Lower leg skin (tissue), 4 donors: ENCODE data around the gene JCAD. TPM values are rescaled to one million over a fixed set of nuclear protein-coding genes. Genes with fewer than 3 reads are reported as not detected.
A peak's percentile ranks its signal among the peaks of the same experiment; 100 is the strongest.

Experiments
- DNase-seq, 2 donors: peaks; one replicate each; pipeline ENCODE4 v3.0.0-alpha.2; 2019; ENCODE audit warnings: low spot score in 2 of 2
- H3K4me3 ChIP-seq: fragments of 200-600 bp; sonication (generic); 2 replicates; pipeline ENCODE4 v1.5.1; 2017; ENCODE audit warnings: mild to moderate bottlenecking, low read depth; ENCODE audit not compliant: poor library complexity, severe bottlenecking
- POLR2A ChIP-seq, 2 donors: fragments of 450-650 bp; IDR thresholded peaks; one replicate each; pipeline ENCODE4 v1.6.1; 2016 to 2017; ENCODE audit warnings: antibody characterized with exemption in 2 of 2, mild to moderate bottlenecking in 1 of 2, moderate library complexity in 1 of 2
- WGBS, 2 donors: methylation state at CpG; one replicate each; pipeline ENCODE4 v1.1.5; 2018; 5-methylcytosine and 5-hydroxymethylcytosine counted together
- intact Hi-C: fragments of 100-400 bp; cut with DNase I; formaldehyde crosslinking; loops from one replicate; pipeline ENCODE4 v1.15.0; 2023; ENCODE audit warnings: low total_unique reads
- total RNA-seq, 4 donors: library from RNA; depleted of rRNA; stranded (reverse); fragments of >200 nt; gene quantifications; one replicate each; pipeline ENCODE4 v1.1.0, GENCODE V29; 2016
- TF ChIP-seq, protein P1 (sequence below), 3 donors: fragments of 450-650 bp; IDR thresholded peaks; one replicate each; pipeline ENCODE4 v1.5.1; 2016; ENCODE audit warnings: antibody characterized with exemption in 3 of 3, mild to moderate bottlenecking in 3 of 3, moderate library complexity in 2 of 3

The JCAD gene
- total RNA-seq, 4 donors from 2014 or later: 3.8 to 14.7 (median 4.8) TPM

DNA sequence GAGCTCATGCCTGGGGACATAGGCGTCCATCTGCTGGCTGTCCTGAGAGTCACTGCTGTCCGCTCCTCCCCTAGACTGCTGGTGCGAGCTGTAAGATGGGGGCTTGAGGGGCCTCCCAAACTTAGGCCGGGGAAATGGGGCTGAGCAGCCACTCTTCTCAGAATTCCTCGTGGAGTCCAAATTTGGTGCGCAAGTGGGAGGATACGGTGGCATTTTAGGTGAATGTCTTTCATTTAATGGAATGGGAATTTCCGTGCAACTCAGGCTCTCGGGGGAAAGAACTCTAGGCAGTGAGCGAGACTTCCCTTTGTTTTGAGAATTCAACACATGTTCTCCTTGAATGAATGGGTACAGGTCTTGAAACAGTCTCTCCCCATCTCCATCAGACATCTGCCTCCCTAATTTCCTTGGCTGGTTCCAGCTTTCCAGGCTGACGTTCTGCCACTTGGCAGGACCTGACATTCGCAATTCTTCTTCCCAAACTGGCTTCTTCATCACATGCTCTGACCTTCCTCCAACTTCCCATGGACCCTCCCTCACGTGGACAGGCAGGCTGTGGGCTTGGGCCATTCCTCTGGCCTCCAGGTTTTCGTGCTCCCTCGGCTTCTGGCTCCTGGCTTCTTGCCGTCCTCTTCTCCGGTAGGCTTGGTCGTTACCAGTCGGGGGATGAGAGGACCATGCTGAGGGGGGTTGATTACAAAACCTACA, 30.1 kb downstream of the JCAD start:
- intact Hi-C loops: no loop called here
- 61% methylated on average over 19 of the region's 19 CpGs for WGBS, 2 donors
- DNase-seq: no peak
- no peak for TF ChIP-seq POLR2A (IDR thresholded peaks at IDR 0.05)
- TF ChIP-seq, protein P1, sequence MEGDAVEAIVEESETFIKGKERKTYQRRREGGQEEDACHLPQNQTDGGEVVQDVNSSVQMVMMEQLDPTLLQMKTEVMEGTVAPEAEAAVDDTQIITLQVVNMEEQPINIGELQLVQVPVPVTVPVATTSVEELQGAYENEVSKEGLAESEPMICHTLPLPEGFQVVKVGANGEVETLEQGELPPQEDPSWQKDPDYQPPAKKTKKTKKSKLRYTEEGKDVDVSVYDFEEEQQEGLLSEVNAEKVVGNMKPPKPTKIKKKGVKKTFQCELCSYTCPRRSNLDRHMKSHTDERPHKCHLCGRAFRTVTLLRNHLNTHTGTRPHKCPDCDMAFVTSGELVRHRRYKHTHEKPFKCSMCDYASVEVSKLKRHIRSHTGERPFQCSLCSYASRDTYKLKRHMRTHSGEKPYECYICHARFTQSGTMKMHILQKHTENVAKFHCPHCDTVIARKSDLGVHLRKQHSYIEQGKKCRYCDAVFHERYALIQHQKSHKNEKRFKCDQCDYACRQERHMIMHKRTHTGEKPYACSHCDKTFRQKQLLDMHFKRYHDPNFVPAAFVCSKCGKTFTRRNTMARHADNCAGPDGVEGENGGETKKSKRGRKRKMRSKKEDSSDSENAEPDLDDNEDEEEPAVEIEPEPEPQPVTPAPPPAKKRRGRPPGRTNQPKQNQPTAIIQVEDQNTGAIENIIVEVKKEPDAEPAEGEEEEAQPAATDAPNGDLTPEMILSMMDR (IDR thresholded peaks at IDR 0.05): no peak
- no peak overlapping the region for H3K4me3 ChIP-seq

DNA sequence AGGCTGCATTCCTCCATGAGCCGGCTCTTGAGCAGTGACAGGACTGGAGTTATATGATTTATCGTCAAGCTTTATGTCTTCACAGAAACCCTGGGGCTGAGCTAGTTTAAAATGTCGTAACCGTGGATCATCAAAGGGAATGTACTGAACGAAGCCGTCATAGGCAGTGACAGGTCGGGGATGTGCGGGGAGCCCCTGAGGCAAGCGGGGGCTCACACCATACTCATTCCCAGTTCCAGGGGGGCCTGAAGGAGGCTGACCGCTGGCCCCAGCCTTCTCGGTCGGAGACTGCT, 30.7 kb downstream of the JCAD start:
- intact Hi-C loops: no loop called here
- WGBS, 2 donors: 69 to 76% methylated on average over 10 to 12 of the region's 12 CpGs
- DNase-seq: no peak
- TF ChIP-seq, protein P1 (IDR thresholded peaks at IDR 0.05): no peak
- no peak for TF ChIP-seq POLR2A (IDR thresholded peaks at IDR 0.05)
- no peak overlapping the region for H3K4me3 ChIP-seq

DNA sequence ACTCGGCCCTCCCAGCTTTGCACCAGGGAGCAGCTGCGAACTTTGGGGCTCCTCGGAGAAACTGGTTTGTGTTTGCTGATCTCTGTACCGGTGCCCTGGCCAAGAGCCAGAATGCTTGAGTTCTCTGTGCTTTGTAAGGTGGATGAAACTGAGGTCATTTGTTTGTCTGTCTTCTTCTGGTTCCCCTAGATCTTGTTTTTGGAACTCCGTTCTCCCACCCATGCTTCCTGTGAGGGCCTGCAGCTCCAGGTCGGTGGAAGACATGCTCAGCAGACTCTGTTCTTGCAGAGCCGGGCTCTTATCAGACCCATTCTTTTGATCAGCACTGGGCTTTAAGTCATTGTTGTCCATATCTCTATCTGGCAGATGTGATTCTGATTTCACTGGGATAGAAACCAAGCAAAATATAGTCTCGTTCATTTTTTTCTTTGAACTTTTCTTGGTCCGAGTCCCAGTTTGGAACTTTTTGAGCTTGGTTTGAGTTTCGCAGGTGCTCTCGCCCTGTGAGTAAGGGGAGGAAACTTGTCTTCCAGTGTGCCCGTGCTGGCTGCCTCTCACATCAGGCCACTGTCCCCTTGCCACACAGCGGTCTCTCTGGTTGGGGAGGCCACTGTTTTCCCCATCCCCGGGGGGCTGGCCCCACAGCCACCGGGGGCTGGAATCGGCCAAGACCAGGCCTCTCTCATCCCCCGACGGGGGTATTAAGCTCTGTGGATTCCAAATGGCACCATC, 31.2 kb downstream of the JCAD start:
- DNase-seq: no peak
- intact Hi-C loops: no loop called here
- 63 to 69% methylated on average over 16 to 18 of the region's 18 CpGs for WGBS, 2 donors

DNA sequence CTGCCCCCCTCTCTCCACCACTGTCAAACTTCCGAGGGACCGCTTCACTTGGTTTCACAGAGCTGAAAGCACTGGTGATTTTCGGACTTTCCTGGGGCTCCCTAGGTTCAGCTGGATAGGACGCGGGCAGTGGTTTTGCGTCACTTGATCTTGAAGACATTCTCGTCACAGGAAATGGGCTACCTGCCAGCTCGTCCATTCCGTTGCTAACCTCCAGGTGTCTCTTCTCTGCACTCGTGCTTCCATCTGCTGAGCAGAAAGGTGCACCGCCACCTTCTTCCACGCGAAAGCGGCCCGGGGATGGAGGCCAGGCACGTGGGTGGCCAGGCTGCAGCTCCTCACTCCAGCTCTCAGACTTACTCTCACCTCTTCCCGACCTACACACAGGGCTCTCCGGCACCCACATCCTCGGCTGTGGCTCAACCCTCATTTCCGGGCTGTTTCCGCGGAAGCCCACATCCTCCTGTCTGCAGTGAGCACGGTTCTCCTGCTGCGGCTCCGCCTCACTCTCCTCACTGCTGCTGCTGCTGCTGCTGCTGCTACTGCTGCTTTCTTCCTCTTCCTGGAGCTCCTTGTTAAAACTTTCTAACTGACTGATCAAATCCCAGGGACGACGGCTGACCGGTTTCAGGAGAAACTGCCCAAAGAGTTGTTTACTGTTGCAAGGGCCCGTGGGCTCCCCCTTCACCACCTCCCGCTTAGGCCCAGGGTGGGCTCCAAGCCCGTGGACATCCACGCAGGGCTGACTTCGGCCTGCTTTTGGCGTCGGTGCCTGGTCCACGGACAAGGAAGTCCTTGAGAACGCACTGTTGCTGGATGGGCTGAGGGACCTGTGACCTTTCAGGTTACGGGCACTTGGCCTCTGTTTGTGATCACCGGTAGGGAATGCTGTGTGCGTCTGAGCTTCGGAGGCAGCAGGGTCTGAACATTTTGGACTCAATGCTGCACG, 32.1 kb downstream of the JCAD start:
- H3K4me3 ChIP-seq: no peak overlapping the region
- 57 to 71% methylated on average over 38 to 41 of the region's 42 CpGs for WGBS, 2 donors
- intact Hi-C loops: no loop called here
- peak in 1 of 2 donors; percentile 91 for DNase-seq
- TF ChIP-seq, protein P1 (IDR thresholded peaks at IDR 0.05): no peak

More for the DNA sequence above, 31.2 kb downstream of the JCAD start:
- H3K4me3 ChIP-seq: no peak overlapping the region
- TF ChIP-seq POLR2A (IDR thresholded peaks at IDR 0.05): no peak
- TF ChIP-seq, protein P1 (IDR thresholded peaks at IDR 0.05): no peak

DNA sequence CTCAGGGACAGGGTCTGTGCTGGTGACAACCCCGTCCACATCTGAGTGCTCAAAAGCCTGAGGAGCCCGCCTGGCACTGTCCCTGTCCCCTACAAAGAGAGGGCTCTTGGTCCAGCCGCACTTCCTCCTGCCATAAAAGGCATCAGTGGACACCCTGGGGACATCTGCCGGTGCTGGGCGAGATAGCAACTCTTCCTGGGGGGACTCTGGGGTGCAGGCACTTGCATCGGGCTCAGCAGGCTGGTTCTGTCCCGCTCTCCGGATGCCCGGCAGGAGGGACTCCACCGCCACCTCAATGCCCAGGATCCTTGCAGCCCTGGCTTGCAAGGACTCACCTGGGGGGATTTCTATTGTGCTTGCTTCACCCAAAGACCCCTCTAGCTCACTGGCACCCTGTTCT, 32.8 kb downstream of the JCAD start:
- WGBS, 2 donors: 95 to 96% methylated on average over 10 of the region's 10 CpGs
- DNase-seq: no peak
- no peak overlapping the region for H3K4me3 ChIP-seq
- no peak for TF ChIP-seq POLR2A (IDR thresholded peaks at IDR 0.05)
- TF ChIP-seq, protein P1 (IDR thresholded peaks at IDR 0.05): no peak
- intact Hi-C loops: no loop called here
